GM18951 (cell line): ENCODE results near the gene MMP21.

Experiments
- POLR2A ChIP-seq: IDR thresholded peaks from 4 replicates; pipeline ENCODE4 v1.6.1; 2011; ENCODE audit warnings: mild to moderate bottlenecking; ENCODE audit not compliant: insufficient read length, insufficient read depth; ENCODE audit errors: extremely low read depth
- in situ Hi-C: fragments of 300-500 bp; cut with MboI; formaldehyde crosslinking; loops from one replicate; pipeline ENCODE4 v1.12.0; 2022; ENCODE audit warnings: low sequenced_read_pairs, mixed read lengths, inconsistent platforms; ENCODE audit not compliant: unreplicated experiment

MMP21 gene

GRCh38 chr10:125779403-125780327, 4.0 kb upstream of the MMP21 start:
- no peak for TF ChIP-seq POLR2A
- in situ Hi-C loops, result no loop called here

GRCh38 chr10:125778556-125778955, 2.9 kb upstream of the MMP21 start:
- in situ Hi-C loops, result no loop called here

GRCh38 chr10:125777806-125778205, 2.2 kb upstream of the MMP21 start:
- no peak for TF ChIP-seq POLR2A
- in situ Hi-C loops, result no loop called here

More at GRCh38 chr10:125778556-125778955, 2.9 kb upstream of the MMP21 start:
- no peak for TF ChIP-seq POLR2A

GRCh38 chr10:125774581-125775191, 935 bp downstream of the MMP21 start:
- in situ Hi-C loops, result no loop called here
- no peak for TF ChIP-seq POLR2A

GRCh38 chr10:125773687-125774543, 1.7 kb downstream of the MMP21 start:
- in situ Hi-C loops, result no loop called here
- no peak for TF ChIP-seq POLR2A

- in situ Hi-C loops, result no loop called here
- TF ChIP-seq POLR2A, result no peak
These were observed 2.8 kb downstream of the MMP21 start for GRCh38 chr10:125772864-125773180.

GRCh38 chr10:125772112-125772863, 3.3 kb downstream of the MMP21 start:
- in situ Hi-C loops, result no loop called here

GRCh38 chr10:125770844-125771243, 4.8 kb downstream of the MMP21 start:
- no peak for TF ChIP-seq POLR2A

More at GRCh38 chr10:125772112-125772863, 3.3 kb downstream of the MMP21 start:
- TF ChIP-seq POLR2A, result no peak

GRCh38 chr10:125769175-125769574, 6.4 kb downstream of the MMP21 start:
- in situ Hi-C loops, result no loop called here
- no peak for TF ChIP-seq POLR2A

More at GRCh38 chr10:125770844-125771243, 4.8 kb downstream of the MMP21 start:
- in situ Hi-C loops, result no loop called here

- in situ Hi-C loops, result no loop called here
- no peak for TF ChIP-seq POLR2A
These were observed 7.3 kb downstream of the MMP21 start for GRCh38 chr10:125768219-125768855.

GRCh38 chr10:125766511-125766910, 9.1 kb downstream of the MMP21 start:
- TF ChIP-seq POLR2A, result no peak
- in situ Hi-C loops, result no loop called here

- in situ Hi-C loops, result no loop called here
- no peak for TF ChIP-seq POLR2A
These were observed 9.8 kb downstream of the MMP21 start for GRCh38 chr10:125765835-125766234.
